Activated CD8-positive, alpha-beta T cell treated with anti-CD3 and anti-CD28 coated beads, Interleukin-2, amount 10 ng/mL, durations not matched to agents 7 days and 5 days (primary cell): ENCODE measurements around the gene MAPKBP1. TPM values are rescaled to one million over a fixed set of nuclear protein-coding genes. Genes with fewer than 3 reads are reported as not detected.

ENCODE experiments used
- ATAC-seq: fragments of 150-1000 bp; cut with Tn5 transposase; one replicate; pipeline ENCODE4 v1.10.0; 2021; ENCODE audit warnings: moderate library complexity
- CTCF ChIA-PET: fragments of 350-600 bp; sonication (Branson Sonifier 250); formaldehyde crosslinking; loops from one replicate; lab custom pipeline; 2021; ENCODE audit warnings: antibody characterized with exemption; lab: Charles Lee
- POLR2A ChIA-PET: fragments of 350-600 bp; sonication (Branson Sonifier 250); formaldehyde crosslinking; loops from one replicate; lab custom pipeline; 2021; ENCODE audit warnings: antibody characterized with exemption; lab: Charles Lee
- DNase-seq: peaks from one replicate; pipeline ENCODE4 v3.0.0-alpha.2; 2020
- H3K27ac Mint-ChIP-seq: one replicate; pipeline ENCODE4 v1.8.0; 2021; ENCODE audit warnings: mild to moderate bottlenecking, mixed read lengths
- H3K27me3 Mint-ChIP-seq: one replicate; pipeline ENCODE4 v1.8.0; 2021; ENCODE audit warnings: low read depth, mixed read lengths
- H3K36me3 Mint-ChIP-seq: one replicate; pipeline ENCODE4 v1.8.0; 2021; ENCODE audit warnings: low read depth, mixed read lengths
- H3K4me1 Mint-ChIP-seq: one replicate; pipeline ENCODE4 v1.8.0; 2021; ENCODE audit warnings: low read depth, mixed read lengths
- H3K4me3 Mint-ChIP-seq: one replicate; pipeline ENCODE4 v1.8.0; 2021; ENCODE audit warnings: mild to moderate bottlenecking, mixed read lengths
- H3K9me3 Mint-ChIP-seq: one replicate; pipeline ENCODE4 v1.8.0; 2022; ENCODE audit warnings: mixed read lengths; ENCODE audit not compliant: insufficient read depth
- total RNA-seq, 2 experiments: library from RNA; stranded (reverse); gene quantifications; one replicate each; pipeline ENCODE4 v1.2.3, GENCODE V29; 2021

The MAPKBP1 gene
- total RNA-seq, 2 experiments from 2014 or later: 30.4 to 30.9 TPM

DNA sequence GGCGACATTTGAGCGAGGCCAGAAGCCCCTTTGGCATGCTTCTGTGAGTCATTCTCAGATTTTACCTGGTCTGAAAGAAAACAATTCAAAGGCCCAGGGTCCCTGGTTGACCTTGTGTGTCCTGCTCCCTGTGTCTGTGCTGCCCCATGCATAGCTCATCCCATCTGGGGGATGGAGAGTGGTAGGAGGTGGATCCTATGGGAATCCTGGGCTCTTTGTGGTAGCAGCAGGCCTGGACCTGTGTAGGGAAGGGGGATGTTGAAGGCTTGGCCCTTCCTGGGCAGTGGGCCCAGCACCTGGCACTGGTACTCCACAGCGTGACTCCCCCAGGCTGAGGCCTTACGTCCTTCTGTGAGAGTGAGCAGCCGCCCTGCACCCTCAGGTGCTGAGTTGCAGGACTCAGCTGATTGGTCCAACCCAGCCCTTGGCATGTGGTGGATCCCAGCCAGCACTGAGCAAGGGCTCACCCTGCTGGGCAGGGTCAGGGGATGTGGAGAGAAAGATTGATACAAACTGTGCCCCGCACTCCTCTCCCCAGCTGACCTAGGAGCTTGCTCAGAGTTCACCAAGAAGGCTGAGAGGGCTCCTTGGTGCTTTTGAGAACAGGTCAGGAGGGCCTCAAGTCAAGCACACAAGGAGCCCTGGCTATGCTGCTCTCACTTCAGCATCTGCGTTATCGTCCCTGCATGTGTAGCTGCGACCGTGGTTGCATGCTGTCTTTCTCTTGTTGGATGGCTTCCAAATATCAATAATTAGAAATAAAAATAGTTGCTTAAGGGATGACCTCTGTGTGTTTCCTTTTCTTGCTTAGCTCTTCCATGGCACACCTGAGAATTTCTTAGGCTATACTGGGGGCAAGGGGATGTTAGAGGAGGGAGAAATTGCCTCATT, 32.3 kb downstream of the MAPKBP1 start:
- no peak overlapping the region for H3K27ac Mint-ChIP-seq
- H3K36me3 Mint-ChIP-seq: peaks cover 2% of the 10 kb centered on the region
- H3K4me3 Mint-ChIP-seq: no peak overlapping the region
- DNase-seq (no peak), ATAC-seq (no peak)
- H3K27me3 Mint-ChIP-seq: no peaks in the 10 kb centered on the region
- H3K4me1 Mint-ChIP-seq: peaks cover 42% of the 10 kb centered on the region
- no peaks in the 10 kb centered on the region for H3K9me3 Mint-ChIP-seq
- ChIA-PET POLR2A (interaction anchor here (1.0 kb wide), 1 partner anchor 33 kb away, joined by 3 read pairs; the partner anchor contains the start of gene MAPKBP1), CTCF (interaction anchor here (0.6 to 9.0 kb wide), 2 partner anchors 33 to 109 kb away, joined by 3 to 87 read pairs; partner anchors contain the start of gene MAPKBP1)

DNA sequence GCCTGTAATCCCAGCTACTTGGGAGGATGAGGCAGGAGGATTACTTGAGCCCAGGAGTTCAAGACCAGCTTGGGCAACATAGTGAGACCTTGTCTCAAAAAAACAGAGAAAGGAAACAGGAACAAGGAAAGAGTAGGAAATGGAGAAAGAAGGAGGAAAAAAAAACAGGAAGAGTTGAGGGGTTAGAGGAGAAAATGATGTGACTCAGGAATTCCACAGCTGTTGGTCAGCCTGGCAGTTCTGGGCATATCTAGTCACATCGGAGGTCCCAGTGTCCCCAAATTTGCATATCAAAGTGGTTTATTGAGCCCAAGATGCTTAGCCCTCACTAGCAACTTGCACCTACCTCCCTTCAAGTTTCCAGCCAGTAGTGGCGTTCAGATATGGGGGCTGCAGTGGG, 34.8 kb downstream of the MAPKBP1 start:
- no peaks in the 10 kb centered on the region for H3K9me3 Mint-ChIP-seq
- ChIA-PET CTCF (interaction anchor here (3.5 to 8.1 kb wide), 2 partner anchors 8 to 34 kb away, joined by 32 to 333 read pairs; partner anchors contain the start of gene MAPKBP1), POLR2A (interaction anchor here (3.5 kb wide), 1 partner anchor 36 kb away, joined by 31 read pairs; the partner anchor contains the start of gene MAPKBP1)
- no peak for DNase-seq
- peaks cover 51% of the 10 kb centered on the region for H3K4me1 Mint-ChIP-seq
- peaks cover 2% of the 10 kb centered on the region for H3K36me3 Mint-ChIP-seq
- no peaks in the 10 kb centered on the region for H3K27me3 Mint-ChIP-seq
- no peak overlapping the region for H3K4me3 Mint-ChIP-seq
- no peak overlapping the region for H3K27ac Mint-ChIP-seq
- ATAC-seq: no peak

DNA sequence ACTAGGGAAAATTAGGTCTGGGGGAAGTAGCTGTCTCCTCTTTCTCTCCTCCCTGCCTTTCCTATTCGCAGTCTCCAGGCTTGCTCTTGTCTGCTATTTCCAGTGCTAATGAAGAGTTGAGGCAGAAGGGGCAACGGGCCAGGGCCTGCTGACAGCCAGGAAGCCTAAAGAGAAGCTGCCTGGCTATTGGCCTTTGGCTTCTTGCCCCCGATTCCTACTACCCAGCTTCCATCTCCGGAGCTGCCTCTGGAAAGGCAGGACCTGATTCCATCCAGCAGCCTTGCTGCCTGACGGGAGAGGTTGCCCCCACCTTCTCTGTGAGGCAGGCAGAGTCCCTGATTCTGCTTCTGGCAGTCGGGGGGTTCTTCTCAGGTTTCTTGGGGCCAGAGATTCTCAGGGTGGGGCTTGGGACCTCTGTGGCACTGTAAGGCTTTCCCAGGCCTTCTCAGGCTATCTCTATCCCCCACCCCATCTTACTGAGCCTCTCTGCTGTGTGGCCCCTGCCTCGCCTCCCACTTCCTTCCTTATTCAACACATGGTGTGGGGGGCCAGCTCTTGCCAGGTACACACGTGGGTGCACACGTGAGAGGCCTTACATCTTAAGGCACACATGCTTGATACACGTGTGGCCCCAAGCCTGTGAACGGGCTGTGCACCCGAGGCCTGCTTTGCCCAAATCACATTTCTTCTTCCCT, 35.4 kb downstream of the MAPKBP1 start:
- DNase-seq (no peak), ATAC-seq (no peak)
- POLR2A ChIA-PET: interaction anchor here (3.5 kb wide), 1 partner anchor 36 kb away, joined by 31 read pairs; the partner anchor contains the start of gene MAPKBP1
- H3K36me3 Mint-ChIP-seq: peaks cover 2% of the 10 kb centered on the region
- H3K27me3 Mint-ChIP-seq: no peaks in the 10 kb centered on the region
- peaks cover 47% of the 10 kb centered on the region for H3K4me1 Mint-ChIP-seq
- H3K4me3 Mint-ChIP-seq: no peak overlapping the region
- no peaks in the 10 kb centered on the region for H3K9me3 Mint-ChIP-seq
- CTCF ChIA-PET: interaction anchor here (1.4 to 8.1 kb wide), 10 partner anchors 9 to 252 kb away, joined by 6 to 333 read pairs (median 27); partner anchors contain the start of gene MAPKBP1
- peak overlapping the region; percentile 24 for H3K27ac Mint-ChIP-seq

DNA sequence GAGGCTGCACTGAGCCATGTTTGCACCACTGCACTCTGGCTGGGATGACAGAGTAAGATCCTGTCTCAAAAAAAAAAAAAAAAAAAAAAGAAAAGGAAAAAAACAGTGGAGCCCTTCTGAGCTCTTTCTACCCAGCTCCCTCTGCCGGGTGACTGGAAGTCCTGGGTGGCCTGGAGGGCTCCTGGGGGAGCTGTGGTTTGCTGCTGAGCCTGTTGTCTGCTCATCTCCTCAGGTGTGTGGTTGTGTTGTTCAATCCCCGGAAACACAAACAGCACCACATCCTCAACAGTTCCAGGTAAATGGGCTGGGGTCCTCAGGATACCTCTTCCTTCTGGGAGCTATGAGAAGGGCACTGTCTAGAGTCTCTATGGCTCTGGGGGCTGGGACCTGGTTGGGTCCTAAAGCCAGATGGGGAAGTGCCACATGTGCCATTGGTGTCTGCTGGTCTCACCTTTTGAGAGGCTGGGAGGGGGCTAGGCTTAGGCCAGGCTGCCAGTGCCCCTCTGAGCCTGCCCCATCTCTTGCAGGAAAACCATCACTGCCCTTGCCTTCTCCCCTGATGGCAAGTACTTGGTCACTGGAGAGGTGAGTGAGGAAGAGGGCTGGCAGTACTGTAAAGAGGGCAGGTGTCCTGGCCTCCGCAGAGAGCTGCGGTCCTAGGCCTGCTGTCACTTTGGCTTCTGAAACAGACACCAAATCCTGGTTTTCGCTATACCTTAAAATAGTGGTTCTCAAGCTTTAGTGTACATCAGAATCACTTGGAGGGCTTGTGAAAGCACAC, 36.6 kb downstream of the MAPKBP1 start:
- H3K27me3 Mint-ChIP-seq: no peaks in the 10 kb centered on the region
- H3K4me1 Mint-ChIP-seq: peaks cover 35% of the 10 kb centered on the region
- POLR2A ChIA-PET: interaction anchor here (0.9 to 3.5 kb wide), 3 partner anchors 14 to 277 kb away, joined by 3 to 31 read pairs (median 3); partner anchors contain the start of gene MAPKBP1
- H3K27ac Mint-ChIP-seq: peak overlapping the region; percentile 69
- DNase-seq (no peak), ATAC-seq (peak; percentile 35)
- CTCF ChIA-PET: interaction anchor here (0.8 to 8.1 kb wide), 32 partner anchors 9 to 368 kb away, joined by 3 to 333 read pairs (median 5); partner anchors contain the start of gene MAPKBP1
- no peak overlapping the region for H3K4me3 Mint-ChIP-seq
- H3K36me3 Mint-ChIP-seq: peaks cover 6% of the 10 kb centered on the region
- H3K9me3 Mint-ChIP-seq: no peaks in the 10 kb centered on the region

DNA sequence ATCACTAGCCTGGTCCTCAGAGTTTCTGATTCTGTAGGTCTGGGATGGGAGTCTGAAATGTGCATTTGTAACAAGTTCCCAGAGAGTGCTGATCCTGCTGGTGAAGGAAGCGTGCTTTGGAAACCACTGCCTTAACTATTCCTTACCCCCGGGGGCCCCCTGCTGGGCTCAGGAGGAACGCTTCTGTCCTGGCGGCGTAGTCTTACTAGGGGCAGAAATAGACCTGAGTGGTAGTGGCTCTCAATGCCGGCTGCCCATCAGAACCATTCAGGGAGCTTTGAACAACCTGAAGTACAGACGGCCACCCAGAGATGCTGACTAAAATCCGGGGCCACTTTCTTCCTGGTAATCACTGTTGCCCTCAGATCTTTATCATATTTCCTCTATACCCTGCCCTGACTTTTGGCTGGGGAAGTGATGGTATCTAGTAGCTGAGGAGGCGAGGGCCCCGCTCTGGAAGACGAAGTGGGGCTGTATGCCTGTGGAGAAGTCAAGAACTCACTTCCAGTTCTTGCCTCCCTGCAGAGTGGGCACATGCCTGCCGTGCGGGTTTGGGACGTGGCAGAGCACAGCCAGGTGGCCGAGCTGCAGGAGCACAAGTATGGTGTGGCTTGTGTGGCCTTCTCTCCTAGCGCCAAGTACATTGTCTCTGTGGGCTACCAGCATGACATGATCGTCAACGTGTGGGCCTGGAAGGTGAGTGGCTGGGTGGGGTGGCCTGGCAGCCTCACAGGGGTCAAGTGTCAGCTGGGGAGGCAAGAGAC, 37.3 kb downstream of the MAPKBP1 start:
- ATAC-seq (peak; percentile 89), DNase-seq (peak; percentile 80)
- H3K27me3 Mint-ChIP-seq: no peaks in the 10 kb centered on the region
- no peak overlapping the region for H3K4me3 Mint-ChIP-seq
- CTCF ChIA-PET: interaction anchor here (0.7 to 8.1 kb wide), 49 partner anchors 9 to 369 kb away, joined by 3 to 333 read pairs (median 4); partner anchors contain the start of genes JMJD7 and MAPKBP1
- POLR2A ChIA-PET: interaction anchor here (0.9 to 3.5 kb wide), 4 partner anchors 15 to 276 kb away, joined by 3 to 31 read pairs (median 3); partner anchors contain the start of gene MAPKBP1
- H3K4me1 Mint-ChIP-seq: peaks cover 34% of the 10 kb centered on the region
- peak overlapping the region; percentile 69 for H3K27ac Mint-ChIP-seq
- no peaks in the 10 kb centered on the region for H3K9me3 Mint-ChIP-seq
- peaks cover 7% of the 10 kb centered on the region for H3K36me3 Mint-ChIP-seq

DNA sequence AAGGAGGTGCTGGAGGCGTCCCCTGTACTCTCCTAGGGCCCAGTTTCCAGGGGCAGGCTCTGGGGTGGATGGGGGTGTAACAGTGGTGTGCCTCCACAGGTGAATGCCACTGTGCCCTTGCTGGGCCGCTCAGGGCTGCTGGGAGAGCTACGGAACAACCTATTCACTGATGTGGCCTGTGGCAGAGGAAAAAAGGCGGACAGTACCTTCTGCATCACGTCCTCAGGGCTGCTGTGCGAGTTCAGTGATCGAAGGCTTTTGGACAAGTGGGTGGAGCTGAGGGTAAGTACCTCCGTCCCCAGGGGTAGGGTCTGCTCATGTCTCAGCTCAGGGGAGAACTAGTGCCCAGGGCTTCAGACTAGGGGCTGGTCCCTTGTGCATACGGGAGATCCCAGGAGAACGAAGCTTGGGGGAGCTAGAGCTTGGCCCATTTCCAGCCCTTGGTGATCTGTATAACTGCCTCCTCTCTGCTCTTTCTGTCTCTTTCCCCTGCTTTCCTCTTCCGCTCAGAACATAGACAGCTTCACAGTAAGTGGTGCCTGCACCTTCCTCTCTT, 38.6 kb downstream of the MAPKBP1 start:
- no peaks in the 10 kb centered on the region for H3K27me3 Mint-ChIP-seq
- ATAC-seq: no peak
- ChIA-PET CTCF (interaction anchor here (0.8 to 8.1 kb wide), 15 partner anchors 15 to 370 kb away, joined by 3 to 333 read pairs (median 6); partner anchors contain the start of genes JMJD7 and MAPKBP1), POLR2A (interaction anchor here (1.7 kb wide), 1 partner anchor 33 kb away, joined by 3 read pairs; no protein-coding TSS in a partner anchor)
- H3K4me3 Mint-ChIP-seq: no peak overlapping the region
- no peaks in the 10 kb centered on the region for H3K9me3 Mint-ChIP-seq
- H3K27ac Mint-ChIP-seq: no peak overlapping the region
- peaks cover 13% of the 10 kb centered on the region for H3K36me3 Mint-ChIP-seq
- DNase-seq: no peak
- H3K4me1 Mint-ChIP-seq: peaks cover 33% of the 10 kb centered on the region

DNA sequence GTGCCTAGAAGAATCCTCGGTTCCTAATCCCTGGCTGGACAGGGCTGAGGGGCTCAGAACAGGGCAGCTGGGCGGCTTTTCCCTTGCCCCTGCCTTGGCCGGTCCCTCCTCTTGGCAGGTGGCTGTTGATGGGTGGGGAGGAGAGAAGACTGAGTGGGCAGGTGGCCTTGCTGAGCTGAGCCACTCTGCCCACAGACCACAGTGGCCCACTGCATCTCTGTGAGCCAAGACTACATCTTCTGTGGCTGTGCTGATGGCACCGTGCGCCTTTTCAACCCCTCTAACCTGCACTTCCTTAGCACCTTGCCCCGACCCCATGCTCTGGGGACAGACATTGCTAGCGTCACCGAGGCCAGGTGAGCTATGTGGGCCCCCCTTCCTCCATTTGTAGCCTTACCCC, 39.1 kb downstream of the MAPKBP1 start:
- POLR2A ChIA-PET: no interaction called here
- Mint-ChIP-seq H3K4me1 (peaks cover 33% of the 10 kb centered on the region), H3K27me3 (no peaks in the 10 kb centered on the region), H3K4me3 (no peak overlapping the region), H3K9me3 (no peaks in the 10 kb centered on the region), H3K36me3 (peaks cover 13% of the 10 kb centered on the region), H3K27ac (no peak overlapping the region)
- no peak for ATAC-seq
- CTCF ChIA-PET: interaction anchor here (0.8 to 8.1 kb wide), 4 partner anchors 29 to 118 kb away, joined by 3 to 333 read pairs (median 5); partner anchors contain the start of gene MAPKBP1
- no peak for DNase-seq

DNA sequence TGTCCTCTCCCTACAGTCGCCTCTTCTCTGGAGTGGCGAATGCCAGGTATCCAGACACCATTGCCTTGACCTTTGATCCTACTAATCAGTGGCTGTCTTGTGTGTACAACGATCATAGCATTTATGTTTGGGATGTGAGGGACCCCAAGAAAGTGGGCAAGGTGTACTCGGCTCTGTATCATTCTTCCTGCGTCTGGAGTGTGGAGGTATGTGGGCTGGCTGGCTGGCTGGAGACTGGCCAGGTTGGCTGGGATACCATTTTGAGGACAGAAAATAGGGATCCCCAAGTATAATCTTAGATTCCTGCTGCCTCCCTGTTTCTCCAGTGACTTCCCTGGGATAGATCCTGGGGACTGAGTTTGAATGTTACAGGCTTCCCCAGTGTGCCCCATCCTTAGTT, 40.2 kb downstream of the MAPKBP1 start:
- Mint-ChIP-seq H3K27ac (no peak overlapping the region), H3K36me3 (peaks cover 17% of the 10 kb centered on the region)
- CTCF ChIA-PET: interaction anchor here (1.1 to 8.1 kb wide), 2 partner anchors 30 to 39 kb away, joined by 3 to 333 read pairs; partner anchors contain the start of gene MAPKBP1

DNA sequence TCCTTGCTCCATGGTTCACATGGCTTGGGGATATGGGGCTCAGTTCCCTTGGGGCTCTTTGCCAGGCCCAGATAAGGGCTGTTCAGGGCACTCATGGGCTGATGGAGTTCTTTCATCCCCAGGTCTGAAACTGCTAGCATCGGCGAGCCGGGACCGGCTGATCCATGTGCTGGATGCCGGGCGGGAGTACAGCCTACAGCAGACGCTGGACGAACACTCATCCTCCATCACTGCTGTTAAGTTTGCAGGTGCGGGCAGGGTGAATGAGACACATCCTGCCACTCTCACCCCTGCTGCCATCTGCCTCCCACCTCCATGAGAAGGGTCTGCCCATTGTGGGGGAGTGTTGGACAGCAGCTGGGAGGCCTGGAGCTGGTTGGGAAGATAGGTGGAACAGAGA, 42.5 kb downstream of the MAPKBP1 start:
- DNase-seq (no peak), ATAC-seq (no peak)
- Mint-ChIP-seq H3K27me3 (no peaks in the 10 kb centered on the region), H3K27ac (no peak overlapping the region), H3K4me3 (no peak overlapping the region), H3K9me3 (no peaks in the 10 kb centered on the region), H3K4me1 (peaks cover 7% of the 10 kb centered on the region), H3K36me3 (peaks cover 23% of the 10 kb centered on the region)
- ChIA-PET CTCF (interaction anchor here (1.5 kb wide), 1 partner anchor 43 kb away, joined by 4 read pairs; the partner anchor contains the start of gene MAPKBP1), POLR2A (no interaction called here)

More for the DNA sequence above, 40.2 kb downstream of the MAPKBP1 start:
- Mint-ChIP-seq H3K4me1 (peaks cover 29% of the 10 kb centered on the region), H3K27me3 (no peaks in the 10 kb centered on the region), H3K9me3 (no peaks in the 10 kb centered on the region), H3K4me3 (no peak overlapping the region)
- POLR2A ChIA-PET: no interaction called here
- ATAC-seq: no peak
- no peak for DNase-seq

DNA sequence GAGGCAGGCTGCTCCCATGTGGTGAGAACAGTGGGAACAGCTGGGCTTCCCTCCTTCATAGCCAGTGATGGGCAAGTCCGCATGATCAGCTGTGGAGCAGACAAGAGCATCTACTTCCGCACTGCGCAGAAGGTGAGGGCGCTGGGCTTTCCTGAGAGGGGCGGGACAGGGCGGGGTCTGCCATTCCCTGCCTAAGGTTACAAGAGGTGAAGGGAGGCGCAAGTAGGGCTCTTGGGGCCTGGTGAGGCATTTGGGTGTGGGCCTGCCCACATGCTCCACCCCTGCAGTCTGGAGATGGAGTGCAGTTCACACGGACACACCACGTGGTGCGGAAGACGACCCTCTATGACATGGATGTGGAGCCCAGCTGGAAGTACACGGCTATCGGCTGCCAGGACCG, 43.0 kb downstream of the MAPKBP1 start:
- H3K36me3 Mint-ChIP-seq: peaks cover 23% of the 10 kb centered on the region
- H3K4me3 Mint-ChIP-seq: no peak overlapping the region
- no peak overlapping the region for H3K27ac Mint-ChIP-seq
- H3K9me3 Mint-ChIP-seq: no peaks in the 10 kb centered on the region
- H3K4me1 Mint-ChIP-seq: peaks cover 2% of the 10 kb centered on the region
- ChIA-PET POLR2A (no interaction called here), CTCF (interaction anchor here (1.1 to 1.5 kb wide), 3 partner anchors 40 to 45 kb away, joined by 3 to 5 read pairs (median 4); partner anchors contain the start of gene MAPKBP1)
- ATAC-seq: no peak
- no peaks in the 10 kb centered on the region for H3K27me3 Mint-ChIP-seq
- DNase-seq: no peak
